Transverse colon (tissue), 4 donors: ENCODE results near the gene MBOAT2. TPM values are rescaled to one million over a fixed set of nuclear protein-coding genes. Genes with fewer than 3 reads are reported as not detected.

Experiments
- DNase-seq: peaks from one replicate; pipeline ENCODE4 v3.0.0-alpha.2; 2019
- H3K27ac ChIP-seq, 4 donors: fragments of 200-600 bp; sonication (generic); 2 replicates each; pipeline ENCODE4 v1.5.1; 2016 to 2018; ENCODE audit warnings: inconsistent platforms in 4 of 4
- H3K27me3 ChIP-seq: fragments of 200-600 bp; sonication (generic); 2 replicates; pipeline ENCODE4 v1.5.1; 2017; ENCODE audit warnings: inconsistent platforms
- H3K36me3 ChIP-seq, 4 donors: fragments of 200-600 bp; sonication (generic); 2 replicates each; pipeline ENCODE4 v1.5.1; 2017 to 2019; ENCODE audit warnings: inconsistent platforms in 4 of 4
- H3K4me1 ChIP-seq, 4 donors: fragments of 200-600 bp; sonication (generic); 2 replicates each; pipeline ENCODE4 v1.5.1; 2017 to 2020; ENCODE audit warnings: inconsistent platforms in 4 of 4
- H3K4me3 ChIP-seq, 4 donors: fragments of 200-600 bp; sonication (generic); 1 replicate in 1 of 4; 2 replicates in 3 of 4; pipeline versions ENCODE4 v1.5.1 to v1.6.1; 2017 to 2019; ENCODE audit warnings: inconsistent platforms in 4 of 4
- H3K9me3 ChIP-seq, 2 donors: fragments of 200-600 bp; sonication (generic); 2 replicates each; pipeline ENCODE4 v1.5.1; 2017 to 2019; ENCODE audit warnings: inconsistent platforms in 2 of 2
- CTCF ChIP-seq, 5 experiments: fragments of 200-600 bp in 3 of 5; fragments of 450-650 bp in 2 of 5; sonication (generic) in 3 of 5; IDR thresholded peaks; 1 replicate in 2 of 5; 2 replicates in 3 of 5; pipeline ENCODE4 v1.5.1; 2016 to 2017; ENCODE audit warnings: antibody characterized with exemption in 5 of 5, inconsistent platforms in 3 of 5, mild to moderate bottlenecking in 2 of 5, moderate library complexity in 1 of 5
- EP300 ChIP-seq: sonication (generic); formaldehyde crosslinking; IDR thresholded peaks from one replicate; pipeline ENCODE4 v1.6.1; 2017; ENCODE audit warnings: antibody characterized with exemption, low read depth
- POLR2A ChIP-seq: fragments of 450-650 bp; IDR thresholded peaks from one replicate; pipeline ENCODE4 v1.6.1; 2016; ENCODE audit warnings: antibody characterized with exemption, mild to moderate bottlenecking, moderate library complexity
- POLR2AphosphoS5 ChIP-seq, 3 donors: sonication (generic); formaldehyde crosslinking; IDR thresholded peaks; one replicate each; pipeline ENCODE4 v1.6.1; 2016; ENCODE audit warnings: antibody characterized with exemption in 3 of 3
- WGBS, 2 donors: methylation state at CpG; one replicate each; pipeline ENCODE4 v1.1.5; 2018; ENCODE audit warnings: low coverage in 1 of 2; 5-methylcytosine and 5-hydroxymethylcytosine counted together
- in situ Hi-C, 4 donors: fragments of 200-750 bp; cut with MboI; loops; one replicate each; pipeline versions ENCODE4 v1.15.0 to v1.15.1; 2017; ENCODE audit warnings: low sequenced_read_pairs in 3 of 4, low pct_ligation_motif_present in 1 of 4, low pct_unique_long_range_greater_than_20kb in 1 of 4
- intact Hi-C: fragments of 100-400 bp; cut with DNase I; formaldehyde crosslinking; loops from one replicate; pipeline ENCODE4 v1.15.1; 2023; ENCODE audit warnings: low total_unique reads
- total RNA-seq, 4 donors: library from RNA; depleted of rRNA; stranded (reverse); fragments of >200 nt; gene quantifications; one replicate each; pipeline ENCODE4 v1.1.0, GENCODE V29; 2016

The MBOAT2 gene
- total RNA-seq, 4 donors from 2014 or later, result 10.0 to 132 (median 89.2) TPM

DNA sequence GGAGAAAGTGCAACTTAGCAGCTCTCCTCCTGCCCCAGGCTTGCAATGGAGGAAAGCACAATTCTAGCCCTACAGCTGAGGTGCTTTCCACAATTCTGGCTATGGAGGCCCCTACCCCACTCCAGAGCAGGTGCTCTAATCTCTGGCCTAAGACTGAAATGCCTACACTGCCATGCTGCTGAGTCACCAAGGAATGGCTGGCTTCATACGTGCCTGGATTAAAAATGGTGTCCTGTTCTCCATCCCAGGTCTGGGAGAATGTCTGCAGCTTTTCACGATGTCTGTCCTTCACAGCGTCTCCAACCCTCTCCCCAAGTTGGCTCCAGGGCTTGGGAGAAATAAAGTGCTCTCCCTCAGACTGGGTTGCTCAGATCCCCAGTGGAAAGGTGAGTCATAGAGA lies 48.5 kb downstream of the MBOAT2 start:
- DNase-seq, result no peak
- Histone ChIP-seq H3K4me1 (no peaks in the 10 kb centered on the region), H3K27me3 (no peaks in the 10 kb centered on the region), H3K27ac (no peak overlapping the region), H3K36me3 (peaks cover 0 to 3% (median 0%) of the 10 kb centered on the region in 4 donors), H3K4me3 (no peak overlapping the region), H3K9me3 (peaks cover 10 to 13% of the 10 kb centered on the region in 2 donors)
- in situ Hi-C loops, result no loop called here
- WGBS, 2 donors, result 94% methylated on average over 3 of the region's 3 CpGs; no CpG with 5 or more reads in 1 of the 2 donors
- TF ChIP-seq EP300, result no peak
- no peak for TF ChIP-seq POLR2A
- no peak for TF ChIP-seq CTCF (IDR thresholded peaks at IDR 0.05)
- TF ChIP-seq POLR2AphosphoS5 (IDR thresholded peaks at IDR 0.05), result no peak
- intact Hi-C loops, result no loop called here

- Histone ChIP-seq H3K27ac (no peak overlapping the region), H3K9me3 (peaks cover 10 to 13% of the 10 kb centered on the region in 2 donors), H3K4me3 (no peak overlapping the region), H3K4me1 (no peaks in the 10 kb centered on the region), H3K27me3 (no peaks in the 10 kb centered on the region), H3K36me3 (peaks cover 0 to 3% (median 0%) of the 10 kb centered on the region in 4 donors)
- no peak for TF ChIP-seq POLR2A
- no peak for TF ChIP-seq CTCF (IDR thresholded peaks at IDR 0.05)
- TF ChIP-seq POLR2AphosphoS5 (IDR thresholded peaks at IDR 0.05), result no peak
- no peak for TF ChIP-seq EP300
- 80 to 98% methylated on average over 1 of the region's 1 CpG for WGBS, 2 donors
- in situ Hi-C loops (no loop called here), intact Hi-C loops (no loop called here)
- DNase-seq, result no peak
Measured at GRCh38 chr2:8953525-8953924, 50.0 kb downstream of the MBOAT2 start.

- intact Hi-C loops, result no loop called here
- DNase-seq, result no peak
- no peaks in the 10 kb centered on the region for H3K9me3 ChIP-seq
- no peak overlapping the region for H3K4me3 ChIP-seq
- H3K27ac ChIP-seq, result no peak overlapping the region
- WGBS, 2 donors, result 77 to 78% methylated on average over 6 to 8 of the region's 8 CpGs
- in situ Hi-C loops, result no loop called here
- TF ChIP-seq POLR2A (no peak), POLR2AphosphoS5 (IDR thresholded peaks at IDR 0.05) (no peak), EP300 (no peak), CTCF (IDR thresholded peaks at IDR 0.05) (no peak)
- no peaks in the 10 kb centered on the region for H3K27me3 ChIP-seq
- H3K4me1 ChIP-seq, result no peaks in the 10 kb centered on the region
- no peaks in the 10 kb centered on the region for H3K36me3 ChIP-seq
Measured at GRCh38 chr2:8939486-8940114, 63.9 kb downstream of the MBOAT2 start.

GRCh38 chr2:8938384-8938783 lies 65.1 kb downstream of the MBOAT2 start:
- intact Hi-C loops, result no loop called here
- no peaks in the 10 kb centered on the region for H3K36me3 ChIP-seq
- no peaks in the 10 kb centered on the region for H3K9me3 ChIP-seq
- H3K27me3 ChIP-seq, result no peaks in the 10 kb centered on the region
- no peak for DNase-seq
- WGBS, 2 donors, result 94 to 98% methylated on average over 19 of the region's 19 CpGs
- H3K4me3 ChIP-seq, result no peak overlapping the region
- H3K27ac ChIP-seq, result no peak overlapping the region
- H3K4me1 ChIP-seq, result no peaks in the 10 kb centered on the region
- TF ChIP-seq EP300 (no peak), CTCF (IDR thresholded peaks at IDR 0.05) (no peak), POLR2A (no peak), POLR2AphosphoS5 (IDR thresholded peaks at IDR 0.05) (no peak)
- in situ Hi-C loops, result no loop called here
